Glomerular visceral epithelial cell (primary cell): ENCODE results near the gene IL31RA.
A peak's percentile ranks its signal among the peaks of the same experiment; 100 is the strongest.
"Not testable (repeated sequence)": the region's sequence is repeated elsewhere in the genome, so short reads cannot be mapped to it uniquely, and the experiment has no call there.

Experiments used
- DNase-seq: peaks from one replicate; pipeline ENCODE4 v3.0.0-alpha.2; 2016; ENCODE audit errors: extremely low spot score

IL31RA gene

DNA sequence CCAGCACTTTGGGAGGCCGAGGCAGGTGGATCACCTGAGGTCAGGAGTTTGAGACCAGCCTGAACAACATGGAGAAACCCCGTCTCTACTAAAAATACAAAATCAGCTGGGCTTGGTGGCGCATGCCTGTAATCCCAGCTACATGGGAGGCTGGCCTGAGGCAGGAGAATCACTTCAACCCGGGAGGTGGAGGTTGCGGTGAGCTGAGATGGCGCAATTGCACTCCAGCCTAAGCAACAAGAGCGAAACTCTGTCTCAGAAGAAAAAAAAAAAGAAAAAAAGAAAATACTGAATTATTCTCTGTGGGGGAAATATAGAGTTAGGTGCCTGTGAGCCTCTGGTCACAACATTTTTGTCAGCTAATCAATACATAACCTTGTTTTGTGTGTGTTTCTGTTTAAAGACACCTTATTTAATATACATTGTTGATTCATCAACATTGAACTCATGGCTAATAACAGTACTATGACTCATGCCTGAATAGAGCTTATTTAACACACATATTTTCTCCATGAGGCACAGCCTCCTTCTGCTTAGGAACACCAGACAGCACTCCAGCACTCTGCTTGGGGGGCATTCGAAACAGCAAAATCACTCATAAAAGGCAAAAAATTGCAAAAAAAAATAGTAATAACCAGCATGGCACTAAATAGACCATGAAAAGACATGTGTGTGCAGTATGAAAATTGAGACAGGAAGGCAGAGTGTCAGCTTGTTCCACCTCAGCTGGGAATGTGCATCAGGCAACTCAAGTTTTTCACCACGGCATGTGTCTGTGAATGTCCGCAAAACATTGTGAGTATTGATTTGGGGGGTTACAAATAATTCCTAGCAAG is at the start of gene IL31RA:
Gene IL31RA, plus strand, starts transcription at position 519 of the 836 bp plus-strand sequence. Its CDS starts 214 bp downstream, at position 733.
- peak; percentile 62 for DNase-seq

- DNase-seq = not testable (repeated sequence)
Observed at GRCh38 chr5:55808814-55809213, 42.3 kb upstream of the IL31RA start.

GRCh38 chr5:55815939-55816338 is 35.2 kb upstream of the IL31RA start:
- not testable (repeated sequence) for DNase-seq

DNA sequence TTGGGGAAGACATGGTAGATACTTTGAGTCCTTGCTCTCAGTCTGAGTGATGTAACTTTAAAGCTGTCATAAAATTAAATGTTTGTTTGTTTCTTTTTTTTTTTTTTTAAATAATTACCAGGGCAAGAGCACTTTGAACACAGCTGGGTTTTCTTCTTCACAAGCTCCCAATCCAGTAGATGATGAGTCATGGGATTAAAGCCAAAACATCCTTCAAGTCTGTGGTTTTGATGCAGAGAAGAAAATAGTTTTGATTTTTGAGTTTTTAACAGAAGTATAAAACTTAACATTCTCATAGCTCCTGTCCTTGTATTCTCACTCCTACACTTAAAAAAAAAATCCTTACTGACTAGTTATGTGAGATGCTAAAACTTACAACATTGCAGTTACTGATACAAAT is 34.8 kb upstream of the IL31RA start:
- DNase-seq = peak; percentile 56

DNA sequence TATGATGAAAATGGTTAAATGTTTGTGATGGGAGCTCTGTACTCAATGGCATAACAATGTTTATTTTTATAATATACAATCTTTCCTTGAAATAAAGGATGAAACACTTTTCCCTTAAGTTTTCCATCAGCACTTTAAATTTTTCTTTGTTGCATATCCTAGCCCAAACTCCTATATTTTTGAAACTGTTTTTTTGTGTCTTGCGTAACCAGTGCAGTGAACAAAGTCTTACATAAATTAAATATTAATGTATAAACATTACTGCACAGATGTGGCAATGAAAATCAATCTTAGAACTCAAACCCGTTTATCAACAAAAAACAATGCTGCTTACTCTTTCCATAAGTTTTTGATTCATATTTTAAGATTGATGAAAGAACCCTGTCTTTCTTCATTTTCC is 34.1 kb upstream of the IL31RA start:
- DNase-seq = no peak

DNA sequence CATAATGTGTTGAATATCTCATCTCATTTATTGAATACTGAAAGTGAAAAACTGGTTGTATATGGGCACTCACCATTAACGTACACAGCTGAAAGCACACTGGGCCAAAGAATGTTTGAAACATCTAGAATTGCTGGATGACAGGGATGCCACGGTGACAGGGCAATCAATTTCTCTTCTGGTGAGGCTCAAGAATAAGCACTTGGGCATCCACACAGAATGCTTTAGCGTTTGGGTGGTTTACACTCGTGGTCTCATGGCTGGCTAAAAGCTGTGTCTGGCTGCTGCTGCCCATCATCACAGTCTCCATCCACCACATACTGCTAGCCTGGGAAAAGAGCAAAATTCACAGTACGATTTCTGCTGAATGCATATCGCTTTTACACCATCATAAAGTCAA is 30.7 kb upstream of the IL31RA start:
- no peak for DNase-seq

GRCh38 chr5:55821731-55822512 is 29.2 kb upstream of the IL31RA start:
- DNase-seq = no peak

GRCh38 chr5:55823151-55823796 is 27.9 kb upstream of the IL31RA start:
- DNase-seq = no peak

GRCh38 chr5:55829956-55830355 is 21.2 kb upstream of the IL31RA start:
- no peak for DNase-seq

DNA sequence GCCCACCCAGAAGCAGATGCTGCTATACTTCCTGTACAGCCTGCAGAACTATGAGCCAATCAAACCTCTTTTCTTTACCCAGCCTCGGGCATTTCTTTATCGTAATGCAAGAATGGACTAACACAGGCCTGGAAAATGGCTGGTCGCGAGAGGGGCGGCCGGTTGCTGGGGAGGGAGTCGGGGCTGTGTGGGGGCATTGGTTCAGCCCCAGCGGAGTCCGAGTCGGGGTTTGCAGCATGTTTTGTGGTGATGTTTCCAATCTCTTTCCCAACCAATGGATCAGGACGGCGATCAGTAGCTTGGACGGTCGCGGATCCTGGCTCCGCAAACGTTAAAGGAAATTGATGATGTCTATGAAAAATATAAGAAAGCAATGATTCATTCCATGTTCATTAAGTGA is 18.7 kb upstream of the IL31RA start:
- DNase-seq = no peak

GRCh38 chr5:55836191-55836590 is 15.0 kb upstream of the IL31RA start:
- DNase-seq = no peak

DNA sequence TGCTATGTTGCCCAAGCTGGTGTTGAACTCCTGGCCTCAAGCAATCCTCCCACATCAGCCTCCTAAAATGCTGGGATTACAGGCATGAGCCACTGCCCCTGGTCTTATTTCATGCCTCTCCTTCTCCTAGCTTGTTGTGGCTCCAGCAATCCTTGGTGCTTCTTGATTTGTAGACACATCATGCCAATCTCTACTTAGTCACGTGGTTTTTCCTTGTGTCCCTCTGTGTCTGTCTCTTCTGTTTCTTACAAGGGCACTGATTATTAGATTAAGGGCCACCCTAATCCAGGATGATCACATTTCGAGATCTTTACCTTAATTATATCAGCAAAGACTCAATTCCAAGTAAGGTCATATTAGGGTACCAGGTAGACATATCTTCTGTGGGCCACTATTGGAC is 9.2 kb upstream of the IL31RA start:
- no peak for DNase-seq

DNA sequence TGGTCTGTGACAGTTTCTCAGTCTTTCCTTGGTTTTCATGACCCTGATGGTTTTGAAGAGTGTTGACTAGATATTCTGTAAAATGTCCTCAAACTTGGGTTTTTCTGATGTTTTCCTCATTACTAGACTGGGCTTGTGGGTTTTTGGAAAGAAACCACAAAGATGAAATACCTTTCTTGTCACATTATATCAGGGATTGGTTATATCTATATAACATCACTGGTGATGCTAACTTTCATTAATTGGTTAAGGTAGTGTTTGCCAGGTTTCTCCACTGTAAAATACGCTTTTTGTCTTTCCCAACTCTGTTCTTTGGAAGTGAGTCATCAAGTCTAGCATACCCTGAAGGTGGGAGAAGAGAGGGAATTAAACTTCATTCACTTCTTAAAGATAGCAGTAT is 3.3 kb upstream of the IL31RA start:
- no peak for DNase-seq

DNA sequence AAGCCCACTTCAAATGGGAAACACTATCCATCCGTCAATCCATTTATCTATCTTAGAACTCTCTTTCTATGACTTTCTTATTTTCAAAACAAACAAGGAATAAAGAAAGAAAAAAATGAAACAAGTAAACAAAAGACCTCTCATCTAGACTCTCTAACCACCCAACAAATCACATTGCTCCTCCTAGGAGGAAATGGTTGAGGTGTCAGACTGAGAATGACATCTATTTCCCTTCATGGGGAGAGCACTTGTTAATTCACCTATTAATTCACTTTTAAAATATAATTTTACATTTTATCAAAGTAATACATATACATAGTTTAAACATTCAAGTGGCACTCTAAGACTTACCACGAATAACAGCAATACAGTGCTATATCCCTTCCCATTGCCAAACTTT is 2.4 kb upstream of the IL31RA start:
- no peak for DNase-seq

- DNase-seq = no peak
Observed at GRCh38 chr5:55851675-55851979, 470 bp downstream of the IL31RA start.

GRCh38 chr5:55852503-55852902 is 1.3 kb downstream of the IL31RA start:
- DNase-seq = no peak

GRCh38 chr5:55853041-55853670 is 2.0 kb downstream of the IL31RA start:
- no peak for DNase-seq

GRCh38 chr5:55853818-55854217 is 2.7 kb downstream of the IL31RA start:
- DNase-seq = no peak

DNA sequence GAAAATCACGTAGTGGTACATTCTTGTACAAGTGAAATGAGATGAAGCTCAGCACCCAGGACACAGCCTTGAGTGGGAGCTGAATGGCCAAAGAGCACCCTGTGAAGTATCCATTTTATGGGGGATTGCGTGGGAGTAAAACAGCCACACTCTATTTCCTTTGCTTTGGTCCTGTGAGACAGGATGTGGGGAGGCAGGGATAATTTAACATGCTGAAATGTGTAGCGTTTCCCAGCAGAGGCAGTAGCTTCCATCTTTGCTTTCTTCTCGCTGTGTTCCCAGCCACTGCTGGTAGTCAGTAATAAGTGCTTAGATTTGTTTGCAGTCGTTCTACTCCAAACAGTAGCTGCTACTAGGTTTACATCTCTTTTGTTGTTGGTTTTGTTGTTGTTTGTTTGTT is 4.4 kb downstream of the IL31RA start:
- DNase-seq = no peak

- no peak for DNase-seq
Observed at GRCh38 chr5:55856516-55857246, 5.5 kb downstream of the IL31RA start.

- DNase-seq = no peak
Observed at GRCh38 chr5:55857247-55857640, 6.1 kb downstream of the IL31RA start.

DNA sequence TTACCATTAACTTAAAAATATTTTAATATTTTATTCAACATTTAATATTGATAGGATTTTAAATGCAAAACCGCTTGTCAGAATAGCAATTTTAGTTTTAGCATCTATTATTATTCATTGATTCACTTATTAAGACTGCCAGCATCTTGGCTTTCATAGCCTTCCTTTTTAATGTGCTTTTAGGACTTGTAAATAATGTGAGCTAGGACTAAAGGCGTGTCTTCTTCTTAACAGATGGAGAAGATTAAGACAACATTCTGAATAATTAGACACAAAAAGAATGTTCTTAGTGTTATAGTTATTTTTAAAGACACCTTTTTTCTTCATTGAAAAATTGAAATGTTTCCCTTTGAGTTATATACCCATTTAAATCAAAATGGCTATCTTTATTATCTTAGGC is 6.9 kb downstream of the IL31RA start:
- no peak for DNase-seq
